Activated CD4-positive, alpha-beta T cell treated with anti-CD3 and anti-CD28 coated beads, Interleukin-2, Interleukin-6, amounts not matched to agents 100 ng/mL and 50 ng/mL, durations not matched to agents 16 hours and 8 hours (primary cell): ENCODE results near the gene GDF7.

Experiments used
- DNase-seq: peaks from one replicate; pipeline ENCODE4 v3.0.0-alpha.2; 2020

GDF7 gene

DNA sequence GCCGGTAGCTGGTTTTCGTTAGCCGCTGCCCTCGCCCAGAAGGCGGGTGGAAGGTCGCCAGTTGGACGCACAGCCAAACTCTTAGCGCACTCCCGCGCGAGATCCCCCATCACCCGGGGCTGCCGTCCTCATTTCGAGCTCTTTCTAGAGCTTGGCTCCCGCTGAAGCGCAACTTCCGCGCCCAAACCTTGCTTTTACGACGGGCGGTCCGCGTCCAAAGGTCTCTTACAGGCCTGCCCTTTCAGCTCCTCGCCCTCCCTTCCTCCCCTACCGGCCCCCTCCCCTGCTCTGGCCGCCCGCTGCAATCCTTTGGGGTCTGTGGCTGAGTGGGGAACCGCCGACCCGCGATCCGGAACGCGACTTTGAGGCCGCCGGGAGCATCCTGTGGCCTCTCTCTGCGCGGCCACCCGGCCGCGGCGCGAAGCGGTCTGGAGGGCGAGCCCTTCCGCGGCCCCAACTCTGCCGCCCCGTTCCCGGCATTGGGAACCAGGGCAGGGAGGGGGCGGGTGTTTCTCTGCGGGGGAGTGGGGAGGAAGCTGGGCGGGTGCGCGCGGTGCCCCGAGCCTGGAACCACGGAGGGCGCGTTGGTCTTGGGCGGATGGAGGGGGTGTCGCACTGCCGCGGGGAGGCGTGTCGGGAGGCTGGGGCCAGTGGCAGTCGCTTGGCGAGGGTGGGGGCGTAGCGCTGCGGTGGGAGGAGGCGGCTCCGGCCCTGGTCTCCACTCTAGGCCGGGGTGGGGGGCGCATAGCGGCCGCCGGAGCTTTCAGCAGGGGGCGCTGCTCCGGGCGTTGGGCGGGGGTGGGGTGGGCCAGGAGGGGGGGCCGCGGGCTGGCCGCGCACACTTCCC lies at the start of gene GDF7:
Gene GDF7, plus strand, starts transcription at position 841 of the 847 bp plus-strand sequence. CDS start 96 bp downstream, outside the sequence.
- DNase-seq = no peak

DNA sequence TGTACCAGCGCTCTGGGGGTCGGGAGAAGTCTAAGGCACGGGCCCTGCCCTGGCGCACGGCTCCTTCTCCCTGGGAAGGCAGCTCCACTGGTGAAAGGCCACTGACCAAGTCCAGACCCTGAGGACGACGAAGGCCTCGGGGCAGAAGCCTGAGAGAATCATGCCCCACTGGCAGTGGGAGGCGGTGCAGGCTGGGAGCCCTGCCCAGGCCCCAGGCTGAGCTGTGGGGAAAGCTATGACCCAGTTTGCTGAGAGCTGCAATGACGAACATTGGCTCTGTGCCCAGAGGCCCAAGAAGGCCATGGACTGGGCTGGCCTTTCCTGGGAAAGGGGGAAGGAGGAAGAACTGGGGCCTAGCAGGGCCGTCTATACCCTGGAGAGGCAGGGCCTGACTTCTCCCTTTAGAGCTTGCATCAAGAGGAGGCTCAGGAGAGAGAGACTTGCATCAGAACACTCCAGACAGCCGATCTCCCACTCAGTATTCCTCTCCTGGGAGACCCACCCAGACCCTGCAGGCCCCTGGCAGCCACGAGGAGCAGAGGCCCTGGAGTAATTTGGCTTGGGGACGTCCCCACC lies 49.0 kb upstream of the GDF7 start:
- DNase-seq = no peak

DNA sequence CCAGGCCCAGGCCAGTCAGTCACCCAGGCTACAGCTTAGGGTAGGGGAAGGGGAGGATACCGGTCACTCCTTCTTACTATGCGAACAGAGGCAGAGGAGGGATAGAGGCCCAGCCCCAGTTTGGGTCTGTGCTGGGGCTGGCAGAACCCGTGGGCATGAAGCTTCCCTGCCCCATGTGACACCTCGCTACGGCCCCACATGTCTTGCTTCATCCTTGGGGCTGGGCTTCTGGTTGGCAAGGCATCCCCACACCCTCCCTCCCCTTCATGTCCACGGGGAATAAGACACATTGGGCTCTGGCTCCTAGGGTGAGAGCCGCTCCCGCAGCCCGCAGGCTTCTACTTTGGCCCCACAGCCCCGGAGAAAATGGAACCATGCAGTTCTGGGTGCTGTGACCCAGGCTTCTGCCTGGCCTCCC lies 48.5 kb upstream of the GDF7 start:
- DNase-seq = no peak

DNA sequence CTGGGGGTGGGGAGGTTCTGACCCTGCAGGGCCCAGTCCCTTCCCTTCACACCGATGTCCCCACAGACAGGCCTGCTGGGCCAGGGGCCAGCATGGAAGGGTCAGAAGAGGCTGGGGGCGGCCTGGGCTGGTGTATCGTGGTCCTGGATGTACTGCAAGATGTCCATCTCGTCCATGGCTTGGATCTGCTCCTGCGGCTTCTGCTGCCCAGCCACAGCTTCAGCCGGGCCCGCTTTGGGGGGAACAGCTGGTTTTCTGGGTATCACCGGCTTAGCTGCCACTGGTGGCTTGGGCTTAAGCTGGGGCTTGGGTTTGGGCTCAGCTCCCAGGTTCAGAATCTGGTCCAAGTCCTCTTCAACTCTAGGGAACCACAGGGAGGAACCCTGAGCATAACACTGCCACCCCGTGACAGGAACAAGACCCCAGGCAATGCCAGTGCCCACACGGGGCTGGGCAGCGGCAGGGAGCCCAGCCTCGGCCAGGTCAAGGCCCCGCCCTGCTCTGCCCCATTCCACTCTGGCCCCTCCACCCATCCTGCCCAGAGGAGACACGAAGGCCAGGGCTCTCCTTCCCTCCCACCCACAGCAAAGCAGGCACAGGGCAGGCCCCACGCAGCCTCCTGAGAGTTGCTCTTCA lies 47.9 kb upstream of the GDF7 start:
- no peak for DNase-seq

DNA sequence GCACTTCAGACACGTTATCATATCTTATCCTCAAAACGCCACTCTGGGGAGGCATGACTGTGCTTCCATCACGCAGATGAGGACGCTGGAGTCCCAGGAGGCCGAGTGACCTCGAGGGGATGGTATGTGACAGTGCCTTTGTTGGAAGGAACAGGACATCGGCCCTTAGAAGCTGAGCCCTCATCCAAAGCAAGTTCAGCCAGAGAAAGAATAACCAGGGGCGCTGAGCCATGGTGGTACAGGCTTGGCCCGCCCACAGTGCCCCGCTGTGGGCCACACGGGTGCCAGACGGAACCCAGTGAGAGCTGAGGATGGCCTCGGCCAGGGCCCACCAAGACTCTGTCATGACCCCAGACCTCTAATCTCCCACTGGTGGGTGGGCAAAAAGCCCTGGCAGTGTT lies 47.3 kb upstream of the GDF7 start:
- DNase-seq = no peak

DNA sequence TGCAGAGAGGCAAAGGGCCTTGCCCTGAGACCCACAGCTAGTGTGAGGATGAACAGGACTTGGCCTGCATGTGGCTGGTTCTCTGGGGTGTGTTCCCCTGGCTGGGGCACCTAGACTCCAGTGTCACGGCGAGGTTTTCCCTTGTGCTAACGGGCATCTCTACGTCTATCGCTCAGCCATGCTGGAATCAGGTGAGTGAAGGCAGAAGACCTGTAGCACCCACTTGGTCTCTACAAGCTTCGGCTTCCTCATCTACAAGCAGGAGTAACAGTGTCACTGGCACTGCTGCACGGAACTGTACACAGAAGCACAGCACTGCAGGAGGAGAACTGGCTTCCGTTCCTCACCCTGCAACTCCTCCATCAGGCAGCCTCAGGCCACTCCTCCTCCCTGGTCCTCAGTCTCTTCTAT lies 46.7 kb upstream of the GDF7 start:
- DNase-seq = no peak

DNA sequence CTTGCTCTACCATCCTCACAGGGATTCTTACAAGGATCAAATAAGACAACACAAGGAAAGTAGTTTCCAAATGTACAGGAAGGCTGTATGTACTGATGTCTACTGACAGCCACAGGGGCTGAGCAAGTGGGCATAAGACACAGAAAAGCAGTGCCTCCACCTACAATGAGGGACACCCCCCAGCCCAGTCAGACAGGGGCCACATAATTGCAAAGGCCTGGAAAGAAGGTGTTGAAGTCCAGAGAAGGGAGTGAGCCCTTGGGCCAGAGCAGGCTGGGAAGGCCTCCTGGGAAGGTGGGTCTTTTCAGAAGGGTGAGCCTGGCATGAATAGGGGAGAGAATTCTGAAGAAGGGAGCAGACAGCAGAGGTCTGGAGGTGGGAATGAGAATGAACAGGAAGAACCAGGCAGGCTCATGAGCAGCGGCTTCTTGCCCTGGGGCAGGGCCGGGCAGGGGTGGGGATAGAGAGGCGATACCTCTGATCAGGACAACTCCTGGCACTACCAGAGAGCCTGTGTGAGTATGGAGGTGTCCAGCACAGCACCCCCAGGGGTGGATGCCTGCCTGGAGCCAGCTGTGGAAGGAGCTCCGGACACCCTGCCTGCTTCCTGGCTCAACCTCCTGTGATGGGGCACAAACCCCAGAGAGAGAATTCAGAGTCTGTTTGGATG lies 46.1 kb upstream of the GDF7 start:
- DNase-seq = no peak

DNA sequence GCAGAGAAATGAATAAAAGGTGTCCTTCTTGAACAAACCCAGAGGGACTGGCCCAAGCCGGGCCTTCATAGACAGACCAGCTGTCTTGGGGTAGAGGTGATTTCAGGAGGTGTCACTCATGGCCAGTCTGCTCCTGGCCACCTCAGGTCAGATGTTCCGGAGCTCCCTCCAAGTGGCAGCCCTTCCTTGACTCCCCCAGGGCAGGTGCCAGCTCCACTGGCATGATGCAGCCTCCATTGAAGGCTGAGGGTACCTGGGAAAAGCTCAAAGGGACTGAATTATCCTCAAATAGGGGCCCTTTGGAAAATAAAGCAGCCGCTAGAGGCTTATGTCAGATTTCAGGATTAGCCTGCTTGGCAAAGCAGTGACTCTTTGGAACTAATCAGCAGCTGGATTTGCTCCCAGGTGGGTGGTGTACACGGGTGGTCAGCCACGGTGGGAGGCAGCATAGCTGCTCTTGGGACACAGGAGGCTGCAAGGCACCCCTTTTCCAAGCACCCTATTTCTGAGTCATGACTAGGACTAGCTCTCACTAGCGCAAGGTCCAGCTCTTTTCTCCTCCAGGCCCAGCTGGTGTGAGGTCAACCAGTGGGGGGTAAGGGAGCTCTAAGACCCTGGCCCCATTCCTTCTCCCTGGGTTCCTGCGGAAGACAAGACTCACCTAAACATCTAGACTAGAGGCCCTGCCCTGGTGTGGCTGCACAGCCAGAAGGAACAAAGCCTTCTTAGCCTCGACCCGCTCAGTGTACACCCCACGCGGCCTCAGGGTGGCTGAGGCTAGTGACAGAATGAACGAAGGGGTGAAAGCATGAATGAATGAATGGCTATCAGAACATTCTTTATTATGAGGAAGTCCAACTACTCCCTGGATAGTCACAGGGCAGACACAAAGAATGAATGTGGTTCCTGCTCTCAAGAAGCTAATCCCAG lies 45.3 kb upstream of the GDF7 start:
- no peak for DNase-seq

DNA sequence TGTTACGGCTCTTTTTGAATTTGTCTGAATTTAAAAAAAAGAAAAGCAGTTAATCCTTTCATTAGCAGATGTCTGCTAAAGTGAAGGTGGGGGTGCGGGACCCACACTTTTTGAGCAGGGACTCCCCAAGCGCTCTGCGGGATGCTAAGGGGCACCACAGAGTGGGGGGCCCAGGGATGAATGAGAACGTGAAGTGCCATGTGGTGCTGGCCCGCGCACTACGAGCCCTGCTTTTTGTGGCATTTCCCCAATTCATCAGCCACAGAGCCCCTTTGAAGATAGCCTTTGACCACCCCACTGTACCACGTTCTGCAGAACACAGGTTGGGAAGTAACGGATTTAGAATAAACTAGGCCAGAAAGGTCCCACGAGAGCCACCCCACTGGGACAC lies 44.7 kb upstream of the GDF7 start:
- DNase-seq = no peak

DNA sequence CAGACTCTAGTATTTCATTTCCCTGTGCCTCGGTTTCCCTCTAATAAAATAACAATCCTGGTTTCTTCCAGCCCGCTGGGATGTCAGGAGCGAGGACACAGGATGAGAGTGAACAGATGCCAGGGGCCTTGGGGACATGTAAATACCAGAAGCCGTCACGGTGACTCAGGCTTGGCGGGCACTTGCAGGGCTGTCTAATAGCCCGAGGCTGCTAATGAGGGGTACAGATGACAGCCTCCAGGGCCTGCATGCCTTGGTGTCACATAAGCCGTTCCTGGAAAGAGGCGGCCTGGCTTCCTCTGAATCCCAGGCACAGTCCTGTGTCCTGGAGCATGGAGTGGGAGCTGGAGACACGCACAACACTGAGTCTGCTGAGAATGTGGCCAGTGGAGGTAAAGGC lies 44.2 kb upstream of the GDF7 start:
- DNase-seq = no peak

DNA sequence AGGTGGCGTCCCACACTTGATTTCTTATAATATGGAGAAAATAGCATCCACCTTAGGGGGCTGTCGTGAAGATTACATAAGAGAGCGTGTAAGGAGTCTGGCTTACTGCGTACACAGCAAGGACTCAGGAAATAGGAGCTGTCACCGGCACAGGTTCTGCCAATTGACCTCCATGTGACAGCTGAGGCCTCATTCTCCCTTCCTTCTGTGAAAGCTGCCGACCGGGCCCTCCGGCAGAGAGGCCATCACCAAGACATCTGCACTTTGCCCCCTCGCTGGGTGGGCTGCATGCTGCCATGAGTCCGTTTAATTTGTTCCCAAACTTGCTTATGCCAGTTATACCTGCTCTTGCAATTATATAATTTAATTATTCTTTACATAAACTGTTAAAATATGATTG lies 43.7 kb upstream of the GDF7 start:
- DNase-seq = no peak

DNA sequence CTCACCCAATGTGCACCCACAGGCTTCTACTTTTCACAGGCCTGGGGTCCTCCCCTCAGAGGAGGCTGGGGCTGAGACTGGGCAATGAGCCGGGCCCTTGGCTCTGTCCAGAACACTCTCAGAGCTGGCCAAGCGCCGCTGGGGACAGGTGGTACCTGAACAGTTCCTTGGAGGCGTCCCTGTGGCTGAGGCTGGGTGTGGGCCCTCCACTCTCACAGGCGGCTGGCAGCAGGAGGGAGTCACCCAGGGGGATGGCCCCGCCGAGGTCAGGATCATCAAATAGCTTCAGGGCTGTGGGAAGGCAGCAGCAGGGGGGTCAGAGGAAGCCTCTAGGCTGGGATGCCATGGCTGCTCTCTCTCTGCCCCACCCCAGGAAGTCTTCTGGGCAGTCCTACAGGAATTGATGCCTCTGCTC lies 43.2 kb upstream of the GDF7 start:
- DNase-seq = no peak

DNA sequence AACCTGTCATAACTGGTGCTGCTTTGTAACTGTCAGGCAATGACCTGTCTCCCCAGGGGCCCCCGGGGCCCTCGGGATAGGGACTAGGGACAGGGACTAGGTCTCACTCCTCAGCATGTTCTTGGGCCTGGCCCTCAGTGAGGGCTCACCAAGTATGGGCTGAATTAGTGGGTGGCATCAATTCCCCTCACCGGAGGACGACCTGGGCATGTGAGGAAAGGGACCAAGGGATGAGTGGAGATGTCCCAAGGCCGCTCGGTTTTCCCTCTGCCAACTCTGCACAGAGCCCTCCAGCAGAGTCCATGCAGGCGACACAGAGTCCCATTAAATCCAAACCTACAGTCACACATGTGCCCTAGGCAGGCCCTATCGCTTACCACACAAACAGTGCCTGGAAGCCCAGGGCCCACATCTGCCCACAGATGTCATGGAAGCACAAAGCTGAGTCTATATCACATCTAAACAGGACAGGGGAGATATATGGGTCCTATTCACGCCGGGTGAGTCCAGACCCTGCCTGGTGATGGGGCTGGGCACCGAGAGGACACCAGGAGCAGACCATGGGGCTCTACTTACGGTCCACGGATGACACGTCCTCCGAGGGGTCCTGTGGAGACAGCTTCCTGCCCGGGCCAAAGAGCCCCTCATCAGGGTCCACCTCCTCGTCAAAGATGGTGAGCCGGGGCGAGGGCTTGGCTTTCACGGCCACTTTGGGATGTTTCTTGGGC lies 42.6 kb upstream of the GDF7 start:
- DNase-seq = no peak

DNA sequence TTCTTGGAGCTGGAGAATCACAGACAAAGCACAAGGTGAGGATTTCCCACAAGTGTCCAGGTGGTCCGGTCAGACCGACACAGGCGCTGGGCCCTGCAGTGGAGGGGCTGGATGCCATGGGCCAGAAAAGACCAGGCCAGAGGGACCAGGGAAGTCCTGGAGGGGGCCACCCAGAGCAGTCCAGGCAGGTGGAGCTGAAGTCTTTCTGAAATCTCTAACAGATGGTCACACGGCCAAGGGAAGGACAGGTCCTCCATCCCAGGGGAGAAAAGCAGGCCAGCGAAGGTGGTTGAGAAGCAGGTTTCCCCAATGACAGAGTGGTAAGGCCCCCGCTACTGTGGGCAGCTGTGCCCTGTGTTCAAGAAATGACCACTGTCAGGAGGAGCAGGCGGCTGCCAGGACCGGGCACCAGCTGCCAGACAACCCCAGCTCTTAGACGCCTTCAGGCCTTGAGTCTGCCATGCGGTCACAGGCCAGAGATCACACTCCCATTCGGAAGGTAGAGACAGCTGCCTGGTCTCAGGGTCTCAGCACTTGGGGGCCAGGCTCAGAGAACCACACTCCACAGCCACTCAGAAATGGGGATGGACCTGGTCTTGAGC lies 42.0 kb upstream of the GDF7 start:
- no peak for DNase-seq

DNA sequence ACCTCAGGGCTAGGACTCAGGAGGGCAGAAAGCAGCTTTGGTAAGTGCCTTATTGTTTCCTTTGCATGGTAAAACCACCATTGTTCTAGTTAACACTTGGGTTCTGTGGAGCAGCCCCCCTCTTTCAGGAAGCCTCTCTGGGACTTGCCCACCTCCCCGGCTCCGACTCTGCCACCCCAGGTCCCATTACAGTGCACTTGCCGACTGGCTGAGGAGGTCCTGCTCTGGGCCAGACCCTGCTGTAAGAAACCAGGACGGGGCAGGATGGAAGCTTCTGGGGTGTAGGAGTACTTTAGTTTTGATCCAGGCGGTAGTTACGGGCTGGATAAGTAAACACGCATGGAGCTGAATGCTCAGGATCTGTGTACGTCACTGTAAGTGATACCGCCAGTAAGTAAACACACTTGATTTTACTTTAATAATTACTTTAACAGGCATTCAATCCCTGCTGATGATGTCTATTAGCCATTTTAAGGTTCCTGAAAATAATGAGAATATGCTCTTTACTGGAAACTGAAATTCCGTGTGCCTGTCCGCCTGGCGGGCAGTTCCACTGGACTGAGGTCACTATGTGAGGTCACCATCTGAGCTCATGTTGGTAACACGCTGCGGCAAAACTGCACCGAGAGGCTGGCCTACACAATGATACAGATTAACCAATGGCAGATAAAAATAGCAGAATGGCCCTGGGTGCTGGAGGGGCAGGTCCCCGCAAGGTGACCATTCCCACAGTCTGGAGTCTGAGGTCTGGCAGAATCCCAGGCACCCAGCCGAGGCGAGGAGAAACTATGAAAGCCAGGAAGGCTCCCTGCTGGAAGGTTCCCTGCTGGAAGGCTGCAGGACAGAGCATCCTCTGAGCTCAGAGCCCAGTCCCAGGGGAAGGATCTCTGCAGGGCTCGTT lies 41.2 kb upstream of the GDF7 start:
- DNase-seq = no peak

DNA sequence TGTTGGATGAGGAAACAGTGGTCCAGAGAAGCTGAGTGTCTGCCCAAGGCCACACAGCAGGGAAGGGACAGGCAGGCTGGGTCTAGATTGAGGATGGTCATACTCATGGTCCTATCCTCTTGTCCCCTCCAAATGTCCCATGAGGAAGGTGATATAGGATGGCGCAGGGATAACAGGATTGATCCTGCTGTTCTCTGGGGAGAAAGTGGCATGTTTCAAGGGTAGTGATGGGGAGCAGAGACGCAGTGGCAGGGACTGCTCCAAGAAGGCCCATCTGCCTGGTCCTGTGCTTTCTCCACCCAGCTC lies 40.6 kb upstream of the GDF7 start:
- DNase-seq = no peak

DNA sequence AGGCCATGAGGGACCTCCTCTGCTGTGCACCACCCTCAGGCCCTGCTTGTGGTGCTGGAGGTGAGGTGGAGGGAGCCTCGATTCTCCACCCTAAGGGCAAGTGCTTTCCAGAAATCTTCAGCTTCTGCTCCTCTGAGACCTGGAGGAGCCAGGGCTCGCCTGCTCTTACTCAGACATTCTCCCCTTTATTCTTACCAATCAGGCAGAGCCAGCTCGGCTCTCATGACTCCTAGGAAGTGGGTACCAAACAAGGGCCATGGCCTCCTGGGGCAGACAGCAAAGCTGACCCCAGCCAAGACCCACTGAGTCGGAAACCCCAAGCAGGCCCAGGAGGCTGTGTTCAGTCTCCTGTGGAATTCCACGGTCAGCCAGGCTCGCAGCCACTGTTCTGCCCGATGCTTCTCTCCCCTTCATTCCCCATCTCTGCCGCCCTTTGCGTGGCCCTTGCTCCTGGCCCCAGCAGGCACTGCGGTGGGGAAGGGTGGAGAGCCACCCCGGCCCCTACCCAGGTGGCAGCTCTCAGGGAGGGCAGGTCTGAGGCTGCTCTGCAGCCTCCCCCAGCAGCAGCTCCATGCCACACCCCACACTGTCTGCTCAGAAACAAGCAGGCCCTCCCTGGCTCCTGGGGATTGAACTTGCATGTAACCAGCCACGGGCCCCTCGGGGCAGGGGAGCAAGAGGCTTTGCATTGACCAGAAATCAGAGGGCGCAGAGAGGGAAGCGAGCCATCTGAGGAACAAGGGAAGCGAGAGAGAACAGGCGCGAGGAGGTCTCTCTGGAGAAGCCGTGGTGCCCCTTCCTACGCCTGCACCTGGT lies 40.0 kb upstream of the GDF7 start:
- no peak for DNase-seq

DNA sequence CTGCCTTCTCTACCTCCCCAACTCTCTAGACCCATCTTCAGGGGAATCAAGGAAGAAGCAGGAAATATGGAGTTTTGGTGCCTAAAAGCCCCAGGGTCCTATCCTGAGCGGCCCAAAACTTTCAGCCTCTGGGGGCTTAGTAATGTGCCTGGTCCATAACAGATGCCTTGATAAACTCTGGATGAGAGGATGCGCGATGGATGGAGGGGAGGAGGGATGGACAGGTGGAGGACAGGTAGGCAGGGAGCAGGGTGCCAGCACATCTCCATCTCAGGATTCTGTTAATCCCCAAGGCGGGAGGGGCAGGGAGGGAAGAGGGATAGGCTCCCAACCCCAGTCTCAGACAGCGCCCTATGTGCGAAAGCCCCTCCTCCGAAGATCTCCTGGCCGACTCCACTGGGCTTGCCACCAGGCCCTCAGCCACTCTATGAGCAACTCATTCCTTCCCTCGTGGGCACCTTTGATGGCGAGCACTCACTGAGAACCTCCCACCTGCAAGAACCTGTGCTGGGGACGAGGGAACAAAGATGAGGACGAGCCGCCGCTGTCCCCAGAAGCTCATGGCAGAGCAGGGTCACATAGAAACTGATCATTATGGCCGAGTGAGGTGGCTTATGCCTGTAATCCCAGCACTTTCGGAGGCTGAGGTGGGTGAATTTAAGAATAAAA lies 39.1 kb upstream of the GDF7 start:
- DNase-seq = no peak

DNA sequence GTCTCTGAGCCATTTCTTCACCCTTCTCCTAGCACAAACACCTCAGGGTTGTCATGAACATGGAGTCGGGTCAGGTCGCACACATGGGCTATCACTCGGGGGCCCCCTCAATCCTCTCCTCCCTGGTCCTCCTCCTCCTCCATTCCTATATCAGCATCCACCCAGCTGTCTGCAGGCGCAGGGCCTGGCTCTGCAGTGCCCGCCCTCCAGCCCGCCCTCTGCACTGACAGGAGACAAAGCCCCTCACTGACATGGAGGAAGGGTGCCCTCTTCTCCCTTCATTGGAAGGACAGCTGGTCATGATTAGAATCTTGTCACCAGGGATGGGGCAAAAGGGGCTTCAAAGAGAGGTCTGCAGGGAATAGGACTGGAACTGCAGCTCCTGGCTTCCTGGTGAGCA lies 37.8 kb upstream of the GDF7 start:
- DNase-seq = no peak
